NCI-H2171 treated with DMSO at 0.1 percent for 48 hours (cell line): ENCODE measurements around the gene RTKN.

ENCODE experiments used
- DNase-seq: peaks from one replicate; lab custom pipeline; 2025; lab: John Stamatoyannopoulos, UW

RTKN gene

DNA sequence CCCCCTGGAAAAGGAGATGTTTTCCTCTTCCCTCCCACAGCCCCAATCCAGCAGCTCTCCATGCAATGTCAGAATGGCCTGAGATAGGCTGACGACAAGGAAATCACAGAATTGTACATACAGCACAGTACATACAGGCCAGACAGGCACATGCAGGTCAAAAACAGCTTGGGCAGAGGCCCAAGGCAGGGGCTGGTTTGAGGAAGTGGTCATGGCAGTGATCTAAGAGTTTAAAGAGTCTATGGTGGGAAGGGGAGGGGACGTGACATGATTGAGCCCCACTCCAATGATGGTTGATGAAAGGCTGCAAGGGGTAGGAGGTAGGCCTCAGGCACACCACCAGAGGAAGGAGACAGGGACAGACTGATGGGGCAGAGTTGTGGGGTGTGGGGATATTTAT is 65.9 kb downstream of the RTKN start:
- DNase-seq = no peak
